HG03159 (cell line): Measurements from ENCODE around the gene MAML3.
"Not testable (repeated sequence)": the region's sequence is repeated elsewhere in the genome, so short reads cannot be mapped to it uniquely, and the experiment has no call there.

Source experiments
- ATAC-seq: cut with Tn5 transposase; IDR thresholded peaks from one replicate; pipeline ENCODE4 v1.9.1; 2021; ENCODE audit warnings: mild to moderate bottlenecking, moderate library complexity; ENCODE audit not compliant: unreplicated experiment

MAML3 gene

GRCh38 chr4:139710073-139710472, 443.9 kb downstream of the MAML3 start:
- no peak for ATAC-seq

GRCh38 chr4:139709660-139710059, 444.3 kb downstream of the MAML3 start:
- no peak for ATAC-seq

- ATAC-seq, result no peak
These were observed 449.0 kb downstream of the MAML3 start for GRCh38 chr4:139704915-139705485.

- ATAC-seq, result no peak
These were observed 453.4 kb downstream of the MAML3 start for GRCh38 chr4:139700568-139700967.

- not testable (repeated sequence) for ATAC-seq
These were observed 455.6 kb downstream of the MAML3 start for GRCh38 chr4:139698167-139698925.

- no peak for ATAC-seq
These were observed 457.5 kb downstream of the MAML3 start for GRCh38 chr4:139696491-139696890.

GRCh38 chr4:139694522-139695107, 459.4 kb downstream of the MAML3 start:
- no peak for ATAC-seq

- ATAC-seq, result peak; percentile 53
These were observed 461.5 kb downstream of the MAML3 start for GRCh38 chr4:139692309-139693012.

GRCh38 chr4:139690419-139690818, 463.6 kb downstream of the MAML3 start:
- ATAC-seq, result no peak

GRCh38 chr4:139689093-139689722, 464.8 kb downstream of the MAML3 start:
- no peak for ATAC-seq

GRCh38 chr4:139686988-139687387, 467.0 kb downstream of the MAML3 start:
- no peak for ATAC-seq

- no peak for ATAC-seq
These were observed 467.9 kb downstream of the MAML3 start for GRCh38 chr4:139686130-139686529.

GRCh38 chr4:139685180-139685579, 468.8 kb downstream of the MAML3 start:
- ATAC-seq, result no peak

GRCh38 chr4:139684351-139684750, 469.6 kb downstream of the MAML3 start:
- no peak for ATAC-seq

GRCh38 chr4:139682741-139683151, 471.2 kb downstream of the MAML3 start:
- ATAC-seq, result no peak

- ATAC-seq, result no peak
These were observed 471.7 kb downstream of the MAML3 start for GRCh38 chr4:139682309-139682708.

GRCh38 chr4:139676913-139677585, 476.9 kb downstream of the MAML3 start:
- ATAC-seq, result no peak

GRCh38 chr4:139676365-139676764, 477.6 kb downstream of the MAML3 start:
- no peak for ATAC-seq

- ATAC-seq, result no peak
These were observed 478.3 kb downstream of the MAML3 start for GRCh38 chr4:139675651-139676050.

GRCh38 chr4:139674875-139675550, 479.0 kb downstream of the MAML3 start:
- ATAC-seq, result peak; percentile 72
